Rectal smooth muscle tissue (tissue), 1 donor: ENCODE results near the gene SLC26A11.

Experiments
- H3K27ac ChIP-seq: one replicate; pipeline ENCODE4 v1.7.0; 2013; ENCODE audit warnings: low read depth, low read length, inconsistent platforms
- H3K27me3 ChIP-seq: one replicate; pipeline ENCODE4 v1.7.0; 2013; ENCODE audit warnings: low read length; ENCODE audit not compliant: control insufficient read depth, insufficient read depth
- H3K36me3 ChIP-seq: one replicate; pipeline ENCODE4 v1.7.0; 2013; ENCODE audit warnings: low read length; ENCODE audit not compliant: control insufficient read depth, insufficient read depth
- H3K4me1 ChIP-seq: one replicate; pipeline ENCODE4 v1.7.0; 2013; ENCODE audit warnings: low read length; ENCODE audit not compliant: control insufficient read depth, insufficient read depth
- H3K4me3 ChIP-seq: one replicate; pipeline ENCODE4 v1.7.0; 2013; ENCODE audit warnings: low read length
- H3K9ac ChIP-seq: one replicate; pipeline ENCODE4 v1.7.0; 2013; ENCODE audit warnings: low read length

The SLC26A11 gene

DNA sequence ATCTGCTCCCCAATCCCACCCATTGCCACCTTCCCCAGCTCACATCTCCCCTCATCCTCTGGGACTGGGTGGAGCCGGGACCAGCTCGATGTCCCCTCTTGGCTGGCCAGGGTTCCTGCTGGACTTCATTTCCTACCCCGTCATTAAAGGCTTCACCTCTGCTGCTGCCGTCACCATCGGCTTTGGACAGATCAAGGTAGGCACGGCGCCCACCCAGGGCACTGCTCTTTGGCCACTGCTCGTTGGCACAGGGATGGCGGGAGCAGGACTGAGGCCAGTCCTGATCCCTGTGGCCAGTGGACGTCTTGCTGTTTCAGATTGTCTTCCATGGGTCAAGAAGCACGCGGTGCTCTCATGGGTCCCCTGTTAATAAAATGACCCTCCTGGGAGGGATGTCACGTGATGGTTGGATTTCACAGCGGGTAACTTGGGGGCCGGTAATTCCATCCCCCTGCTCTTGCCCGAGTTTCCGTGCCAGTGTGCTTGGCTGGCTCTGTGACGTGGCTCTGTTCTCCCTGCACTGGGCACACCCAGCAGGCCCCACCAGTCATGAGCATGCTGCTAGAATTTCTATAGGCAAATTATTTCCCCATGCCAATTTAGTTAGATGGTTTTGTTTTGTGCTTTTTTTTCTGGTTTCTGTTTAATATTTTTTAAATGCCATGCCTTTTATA is 3.1 kb downstream of the SLC26A11 start:
- H3K27me3 ChIP-seq, result no peaks in the 10 kb centered on the region
- peaks cover 9% of the 10 kb centered on the region for H3K4me1 ChIP-seq
- H3K4me3 ChIP-seq, result no peak overlapping the region
- no peaks in the 10 kb centered on the region for H3K36me3 ChIP-seq
- H3K9ac ChIP-seq, result no peak overlapping the region
- no peak overlapping the region for H3K27ac ChIP-seq

DNA sequence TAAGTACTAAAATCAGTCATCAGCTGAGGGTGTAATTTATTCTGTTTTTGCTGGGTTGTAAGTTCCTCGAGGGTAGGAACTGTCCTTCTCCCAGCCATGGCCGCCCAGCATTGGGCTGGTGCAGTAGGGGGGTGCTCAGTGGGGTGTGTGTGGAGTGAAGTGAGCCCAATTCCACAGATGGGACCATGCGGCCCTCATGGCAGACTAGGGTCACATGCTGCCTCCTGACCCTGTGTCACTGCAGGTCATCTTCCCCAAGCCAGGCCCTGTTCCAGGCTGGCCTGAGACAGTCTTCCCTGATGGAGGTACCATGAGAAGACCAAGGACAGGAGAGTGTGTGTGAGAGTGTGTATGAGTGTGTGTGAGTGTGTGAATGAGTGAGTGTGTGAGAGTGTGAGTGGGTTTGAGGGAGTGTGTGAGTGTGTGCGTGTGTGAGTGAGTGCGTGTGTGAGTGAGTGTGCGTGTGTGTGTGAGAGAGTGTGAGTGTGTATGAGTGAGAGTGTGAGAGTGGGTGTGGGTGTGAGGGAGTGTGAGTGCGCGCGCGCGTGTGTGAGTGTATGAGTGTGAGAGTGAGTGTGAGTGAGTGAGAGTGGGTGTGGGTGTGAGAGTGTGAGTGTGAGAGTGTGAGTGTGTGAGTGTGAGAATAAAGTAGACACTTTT is 3.7 kb downstream of the SLC26A11 start:
- Histone ChIP-seq H3K4me3 (no peak overlapping the region), H3K36me3 (no peaks in the 10 kb centered on the region), H3K27ac (no peak overlapping the region), H3K27me3 (no peaks in the 10 kb centered on the region), H3K9ac (no peak overlapping the region), H3K4me1 (peaks cover 9% of the 10 kb centered on the region)

DNA sequence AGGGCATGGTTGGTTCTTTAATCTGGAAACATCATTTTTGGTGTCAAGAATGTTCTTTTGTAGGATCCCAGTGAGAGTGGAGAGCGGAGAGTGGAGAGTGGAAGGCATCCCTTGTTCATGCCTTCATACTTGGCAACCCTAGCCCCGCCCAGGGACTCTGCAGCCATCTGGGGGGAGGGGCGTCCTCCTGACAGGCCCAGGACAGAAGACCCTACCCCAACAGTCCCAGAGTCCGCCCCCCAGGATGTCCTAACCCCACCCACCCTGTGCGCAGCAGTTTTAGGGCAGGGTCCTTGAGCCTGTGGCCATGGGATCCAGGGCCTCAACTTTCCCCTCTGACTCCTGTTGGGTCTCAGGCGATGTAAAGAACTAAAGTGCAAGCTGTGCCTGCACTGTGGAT is 4.5 kb downstream of the SLC26A11 start:
- Histone ChIP-seq H3K9ac (no peak overlapping the region), H3K4me1 (peaks cover 9% of the 10 kb centered on the region), H3K4me3 (no peak overlapping the region), H3K36me3 (no peaks in the 10 kb centered on the region), H3K27ac (no peak overlapping the region), H3K27me3 (no peaks in the 10 kb centered on the region)

DNA sequence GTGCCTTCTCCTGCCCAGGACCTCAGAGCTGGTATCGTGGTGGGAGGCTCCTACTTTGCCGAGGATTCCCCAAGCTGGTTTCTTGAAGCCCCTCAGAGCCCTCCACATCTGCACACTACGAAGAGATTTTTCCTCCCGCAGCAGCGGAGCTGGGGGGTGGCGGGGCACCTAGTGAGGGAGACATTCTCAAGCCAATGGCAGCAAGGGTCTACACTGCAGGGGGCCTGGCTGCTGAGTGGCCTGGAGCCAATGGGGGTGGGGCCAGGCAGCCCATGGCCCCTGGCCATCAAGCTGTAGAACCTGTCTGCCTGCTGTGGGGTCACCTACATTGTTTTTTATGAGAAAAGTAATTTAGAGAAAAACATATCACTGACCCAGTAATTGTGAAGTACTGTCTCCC is 5.0 kb downstream of the SLC26A11 start:
- Histone ChIP-seq H3K27me3 (no peaks in the 10 kb centered on the region), H3K4me3 (no peak overlapping the region), H3K36me3 (no peaks in the 10 kb centered on the region), H3K9ac (no peak overlapping the region), H3K27ac (no peak overlapping the region), H3K4me1 (peaks cover 9% of the 10 kb centered on the region)

DNA sequence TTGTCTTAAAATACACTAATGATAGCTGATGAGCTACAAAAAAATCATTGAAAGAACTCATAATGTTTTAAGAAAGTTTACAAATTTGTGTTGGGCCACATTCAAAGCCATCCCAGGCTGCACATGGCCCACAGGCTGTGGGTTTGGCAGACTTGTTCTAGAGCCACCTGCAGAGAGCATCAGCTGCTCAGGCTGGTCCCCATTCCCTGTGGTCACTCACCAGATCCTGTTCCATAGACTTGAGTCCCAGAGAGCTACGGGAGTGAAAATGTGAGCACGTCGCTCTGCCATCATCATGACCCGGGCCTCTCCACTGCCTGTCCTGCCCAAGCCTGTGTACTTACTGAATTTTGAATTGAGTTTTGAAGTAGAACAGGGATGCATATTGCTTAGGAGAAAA is 6.9 kb downstream of the SLC26A11 start:
- no peaks in the 10 kb centered on the region for H3K36me3 ChIP-seq
- H3K4me1 ChIP-seq, result peaks cover 2% of the 10 kb centered on the region
- H3K27me3 ChIP-seq, result no peaks in the 10 kb centered on the region
- no peak overlapping the region for H3K9ac ChIP-seq
- no peak overlapping the region for H3K27ac ChIP-seq
- no peak overlapping the region for H3K4me3 ChIP-seq

DNA sequence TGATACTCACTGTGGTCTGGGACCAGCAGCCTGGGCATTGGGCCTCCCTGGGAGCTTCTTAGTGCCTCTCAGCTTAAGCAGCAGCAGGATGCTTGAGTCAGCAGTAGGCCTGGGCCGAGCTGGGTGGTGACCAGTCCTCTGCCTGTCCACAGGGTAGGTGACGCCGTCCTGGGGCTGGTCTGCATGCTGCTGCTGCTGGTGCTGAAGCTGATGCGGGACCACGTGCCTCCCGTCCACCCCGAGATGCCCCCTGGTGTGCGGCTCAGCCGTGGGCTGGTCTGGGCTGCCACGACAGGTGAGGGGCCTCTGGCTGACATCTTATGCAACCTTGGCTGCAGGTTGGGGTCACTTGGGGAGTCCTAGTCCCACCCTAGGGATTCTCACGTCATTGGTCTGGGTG is 7.4 kb downstream of the SLC26A11 start:
- Histone ChIP-seq H3K27me3 (no peaks in the 10 kb centered on the region), H3K4me1 (no peaks in the 10 kb centered on the region), H3K9ac (no peak overlapping the region), H3K36me3 (no peaks in the 10 kb centered on the region), H3K4me3 (no peak overlapping the region), H3K27ac (no peak overlapping the region)

DNA sequence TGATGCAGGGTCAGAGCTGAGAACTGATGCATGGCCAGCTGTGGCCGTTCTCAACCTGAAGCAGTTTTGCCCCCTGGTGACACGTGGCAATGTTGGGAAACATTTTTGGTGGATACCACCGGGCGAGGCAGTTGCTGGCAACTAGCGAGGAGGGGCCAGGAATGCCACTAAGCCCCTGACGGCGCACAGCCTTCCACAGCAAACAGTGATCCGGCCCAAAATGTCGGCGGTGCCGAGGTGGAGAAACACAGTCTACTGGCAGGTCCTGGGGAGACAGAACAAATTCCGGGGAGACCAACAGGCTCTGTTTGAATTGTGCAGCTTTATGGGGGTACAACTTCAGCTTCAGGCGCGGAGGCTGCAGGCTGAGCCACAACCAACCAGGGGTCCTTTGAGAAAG is 8.2 kb downstream of the SLC26A11 start:
- Histone ChIP-seq H3K9ac (no peak overlapping the region), H3K36me3 (no peaks in the 10 kb centered on the region), H3K27ac (no peak overlapping the region), H3K27me3 (no peaks in the 10 kb centered on the region), H3K4me1 (no peaks in the 10 kb centered on the region), H3K4me3 (no peak overlapping the region)

DNA sequence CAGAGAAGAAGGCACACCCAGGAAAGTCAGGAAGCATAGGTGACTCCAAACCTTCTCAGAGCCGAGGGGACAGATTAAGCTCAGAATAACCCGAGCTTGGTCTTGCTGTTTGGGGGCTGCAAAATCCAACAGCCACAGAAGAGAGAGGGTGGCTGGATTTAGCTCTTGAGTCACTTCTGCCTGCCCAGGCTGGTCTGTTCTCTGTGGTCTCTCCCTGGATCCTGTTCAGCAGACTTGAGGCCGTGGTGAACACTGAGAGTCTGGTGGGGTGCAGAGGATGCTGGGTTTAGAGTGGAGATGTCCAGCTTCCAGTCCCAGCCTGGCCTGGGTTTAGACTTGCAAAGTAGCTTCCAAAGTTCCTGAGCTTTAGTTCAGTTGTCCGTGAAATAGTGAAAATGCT is 8.8 kb downstream of the SLC26A11 start:
- Histone ChIP-seq H3K36me3 (no peaks in the 10 kb centered on the region), H3K4me3 (no peak overlapping the region), H3K4me1 (no peaks in the 10 kb centered on the region), H3K27ac (no peak overlapping the region), H3K27me3 (no peaks in the 10 kb centered on the region), H3K9ac (no peak overlapping the region)

DNA sequence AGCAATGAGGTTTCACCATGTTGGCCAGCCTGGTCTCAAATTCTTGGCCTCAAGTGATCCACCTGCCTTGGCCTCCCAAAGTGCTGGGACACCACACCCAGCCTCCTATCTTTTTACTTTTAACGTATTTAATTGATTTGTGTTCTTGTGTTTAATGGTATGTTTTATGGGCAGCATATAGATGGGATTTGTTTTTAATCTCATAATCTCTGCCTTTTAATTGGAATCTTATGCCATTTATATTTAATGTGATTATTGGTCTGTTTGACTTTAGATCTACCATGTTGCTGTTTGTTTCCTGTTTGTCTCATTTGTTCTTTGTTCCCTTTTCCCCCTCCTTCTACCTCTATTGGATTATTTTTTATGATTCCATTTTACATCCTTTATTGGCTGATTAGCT is 12.2 kb downstream of the SLC26A11 start:
- no peak overlapping the region for H3K9ac ChIP-seq

DNA sequence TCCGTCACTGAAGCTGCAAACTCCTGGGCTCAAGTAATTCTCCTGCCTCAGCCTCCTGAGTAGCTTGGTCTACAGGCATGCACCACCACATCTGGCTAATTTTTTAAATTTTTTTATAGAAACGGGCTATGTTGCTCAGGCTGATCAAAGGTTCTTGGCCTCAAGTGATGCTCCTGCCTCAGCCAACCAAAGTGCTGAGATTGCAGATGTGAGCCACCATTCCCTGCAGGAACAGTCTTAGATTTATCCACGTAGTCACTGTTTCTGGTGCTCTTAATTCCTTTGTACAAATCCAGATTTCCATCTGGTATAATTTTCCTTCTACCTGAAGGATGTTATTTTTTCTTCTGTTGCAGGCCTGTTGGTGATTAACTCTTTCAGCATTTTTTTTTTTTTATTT is 13.0 kb downstream of the SLC26A11 start:
- no peaks in the 10 kb centered on the region for H3K4me1 ChIP-seq
- H3K27ac ChIP-seq, result no peak overlapping the region
- H3K9ac ChIP-seq, result no peak overlapping the region
- H3K4me3 ChIP-seq, result no peak overlapping the region
- no peaks in the 10 kb centered on the region for H3K27me3 ChIP-seq
- peaks cover 9% of the 10 kb centered on the region for H3K36me3 ChIP-seq

More for the DNA sequence above, 12.2 kb downstream of the SLC26A11 start:
- Histone ChIP-seq H3K4me3 (no peak overlapping the region), H3K36me3 (peaks cover 8% of the 10 kb centered on the region), H3K27ac (no peak overlapping the region), H3K4me1 (no peaks in the 10 kb centered on the region), H3K27me3 (no peaks in the 10 kb centered on the region)

DNA sequence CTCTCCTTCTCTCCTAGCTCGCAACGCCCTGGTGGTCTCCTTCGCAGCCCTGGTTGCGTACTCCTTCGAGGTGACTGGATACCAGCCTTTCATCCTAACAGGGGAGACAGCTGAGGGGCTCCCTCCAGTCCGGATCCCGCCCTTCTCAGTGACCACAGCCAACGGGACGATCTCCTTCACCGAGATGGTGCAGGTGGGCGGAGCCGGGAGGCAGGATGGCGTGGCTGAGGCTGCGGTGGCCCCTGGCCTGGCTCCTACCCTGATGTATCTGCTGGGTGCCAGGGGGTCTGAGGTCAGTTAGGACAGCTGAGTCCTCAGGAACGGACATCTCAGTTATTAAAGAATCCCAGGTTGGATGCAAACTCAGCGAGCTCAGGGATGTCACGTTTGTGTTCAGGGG is 16.7 kb downstream of the SLC26A11 start:
- Histone ChIP-seq H3K27me3 (no peaks in the 10 kb centered on the region), H3K4me3 (no peak overlapping the region), H3K36me3 (peaks cover 13% of the 10 kb centered on the region), H3K4me1 (no peaks in the 10 kb centered on the region), H3K9ac (no peak overlapping the region), H3K27ac (no peak overlapping the region)

DNA sequence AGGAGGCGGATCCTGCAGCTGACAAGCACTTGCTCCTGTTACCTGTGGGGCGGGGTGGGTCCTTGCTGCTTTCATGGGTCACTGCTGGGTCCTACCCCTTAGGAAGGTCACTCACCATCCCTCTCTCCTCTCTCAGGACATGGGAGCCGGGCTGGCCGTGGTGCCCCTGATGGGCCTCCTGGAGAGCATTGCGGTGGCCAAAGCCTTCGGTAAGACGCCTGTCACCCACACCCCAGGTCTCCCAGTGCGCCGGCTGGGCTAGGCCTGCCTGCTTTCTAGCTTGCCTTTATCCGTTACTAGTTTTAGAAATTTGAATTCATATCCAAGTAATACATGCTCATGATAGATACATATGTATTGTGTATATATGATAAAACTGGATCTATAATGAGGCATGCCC is 17.2 kb downstream of the SLC26A11 start:
- Histone ChIP-seq H3K27ac (no peak overlapping the region), H3K27me3 (no peaks in the 10 kb centered on the region), H3K36me3 (peaks cover 16% of the 10 kb centered on the region), H3K9ac (no peak overlapping the region), H3K4me3 (no peak overlapping the region), H3K4me1 (no peaks in the 10 kb centered on the region)

DNA sequence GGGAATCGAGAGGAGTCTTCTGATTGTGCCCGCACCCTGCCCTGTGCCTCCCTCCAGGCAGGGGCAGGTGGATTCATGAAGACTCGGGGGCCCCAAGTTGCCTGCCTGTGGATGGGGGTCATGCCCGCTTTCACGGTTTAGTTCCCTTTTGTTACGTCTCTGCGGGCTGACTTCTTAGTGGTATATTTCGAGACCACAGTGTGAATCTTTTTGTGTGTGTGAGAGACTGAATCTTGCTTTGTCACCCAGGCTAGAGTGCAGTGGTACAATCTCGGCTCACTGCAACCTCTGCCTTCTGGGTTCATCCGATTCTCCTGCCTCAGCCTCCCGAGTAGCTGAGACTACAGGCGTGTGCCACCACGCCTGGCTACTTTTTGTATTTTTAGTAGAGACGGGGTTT is 22.3 kb downstream of the SLC26A11 start:
- Histone ChIP-seq H3K36me3 (peaks cover 21% of the 10 kb centered on the region), H3K4me3 (no peak overlapping the region), H3K4me1 (no peaks in the 10 kb centered on the region)

More for the DNA sequence above, 22.3 kb downstream of the SLC26A11 start:
- Histone ChIP-seq H3K9ac (no peak overlapping the region), H3K27me3 (no peaks in the 10 kb centered on the region), H3K27ac (no peak overlapping the region)
